SK-N-SH treated with all-trans-retinoic acid at 6 μM for 48 hours (cell line): ENCODE measurements around the gene ABITRAM.

Source experiments
- ATAC-seq: fragments of 200-7000 bp; cut with Tn5 transposase; 3 replicates; pipeline ENCODE4 v1.9.1; 2020; ENCODE audit warnings: mild to moderate bottlenecking, moderate library complexity
- ARNTL ChIP-seq: fragments of 450-650 bp; formaldehyde crosslinking; IDR thresholded peaks from 2 replicates; pipeline ENCODE4 v1.5.0; 2020; ENCODE audit warnings: low read depth, mild to moderate bottlenecking, moderate library complexity, borderline replicate concordance
- CSDC2 ChIP-seq: fragments of 250-450 bp; sonication (Bioruptor Pico); IDR thresholded peaks from 2 replicates; pipeline ENCODE4 v1.5.0; 2020; ENCODE audit warnings: mild to moderate bottlenecking, moderate library complexity
- ESRRG ChIP-seq: fragments of 250-450 bp; sonication (Bioruptor Pico); IDR thresholded peaks from 2 replicates; pipeline ENCODE4 v1.6.1; 2021; ENCODE audit warnings: mild to moderate bottlenecking
- GLIS3 ChIP-seq: fragments of 250-450 bp; sonication (Bioruptor Pico); IDR thresholded peaks from 2 replicates; pipeline ENCODE4 v1.5.0; 2020; ENCODE audit warnings: mild to moderate bottlenecking, moderate library complexity
- ISL1 ChIP-seq: fragments of 250-450 bp; sonication (Bioruptor Pico); IDR thresholded peaks from 2 replicates; pipeline ENCODE4 v2.1.2; 2022; ENCODE audit warnings: mild to moderate bottlenecking, moderate library complexity
- OSR1 ChIP-seq: fragments of 250-450 bp; sonication (Bioruptor Pico); IDR thresholded peaks from 2 replicates; pipeline ENCODE4 v1.8.0; 2022; ENCODE audit warnings: moderate library complexity, mild to moderate bottlenecking, inconsistent platforms
- PATZ1 ChIP-seq: fragments of 250-450 bp; sonication (Bioruptor Pico); IDR thresholded peaks from 2 replicates; pipeline ENCODE4 v1.8.0; 2020; ENCODE audit warnings: mild to moderate bottlenecking, moderate library complexity, borderline replicate concordance
- PPARA ChIP-seq: fragments of 250-450 bp; sonication (Bioruptor Pico); IDR thresholded peaks from 2 replicates; pipeline ENCODE4 v1.5.0; 2020; ENCODE audit warnings: mild to moderate bottlenecking, borderline replicate concordance
- RARB ChIP-seq: fragments of 250-450 bp; sonication (Bioruptor Pico); IDR thresholded peaks from 2 replicates; pipeline ENCODE4 v1.8.0; 2021; ENCODE audit warnings: mild to moderate bottlenecking, moderate library complexity
- SNAI2 ChIP-seq: fragments of 250-450 bp; sonication (Bioruptor Pico); IDR thresholded peaks from 2 replicates; pipeline ENCODE4 v1.5.0; 2020; ENCODE audit warnings: mild to moderate bottlenecking, moderate library complexity
- TCF4 ChIP-seq: fragments of 250-450 bp; sonication (Bioruptor Pico); IDR thresholded peaks from 2 replicates; pipeline ENCODE4 v1.8.0; 2021; ENCODE audit warnings: mild to moderate bottlenecking, moderate library complexity, borderline replicate concordance
- TOX ChIP-seq: fragments of 250-450 bp; sonication (Bioruptor Pico); IDR thresholded peaks from 2 replicates; pipeline ENCODE4 v1.8.0; 2021; ENCODE audit warnings: mild to moderate bottlenecking, moderate library complexity, borderline replicate concordance
- ZC3H10 ChIP-seq: fragments of 250-450 bp; sonication (Bioruptor Pico); IDR thresholded peaks from 2 replicates; pipeline ENCODE4 v1.5.1; 2021; ENCODE audit warnings: mild to moderate bottlenecking, moderate library complexity
- ZFP3 ChIP-seq: fragments of 250-450 bp; sonication (Bioruptor Pico); IDR thresholded peaks from 2 replicates; pipeline ENCODE4 v1.5.0; 2020; ENCODE audit warnings: mild to moderate bottlenecking, moderate library complexity
- ZFP30 ChIP-seq: fragments of 450-650 bp; formaldehyde crosslinking; IDR thresholded peaks from 2 replicates; pipeline ENCODE4 v1.5.0; 2022; ENCODE audit warnings: mild to moderate bottlenecking, moderate library complexity
- ZNF565 ChIP-seq: fragments of 450-650 bp; formaldehyde crosslinking; conservative IDR thresholded peaks from 2 replicates; pipeline ENCODE4 v1.5.0; 2020; ENCODE audit warnings: low read depth, mild to moderate bottlenecking, moderate library complexity
- ZNF70 ChIP-seq: fragments of 450-650 bp; formaldehyde crosslinking; IDR thresholded peaks from 2 replicates; pipeline ENCODE4 v1.5.0; 2020; ENCODE audit warnings: mild to moderate bottlenecking, moderate library complexity
- ZNF8 ChIP-seq: fragments of 450-650 bp; formaldehyde crosslinking; IDR thresholded peaks from 2 replicates; pipeline ENCODE4 v1.5.0; 2020; ENCODE audit warnings: mild to moderate bottlenecking, moderate library complexity
- TF ChIP-seq, protein P1 (sequence below): fragments of 250-450 bp; sonication (Bioruptor Pico); IDR thresholded peaks from 2 replicates; pipeline ENCODE4 v1.5.1; 2020; ENCODE audit warnings: low read depth, mild to moderate bottlenecking, moderate library complexity
- TF ChIP-seq, protein P2 (sequence below): fragments of 250-450 bp; sonication (Bioruptor Pico); IDR thresholded peaks from 2 replicates; pipeline ENCODE4 v1.5.1; 2021; ENCODE audit warnings: mild to moderate bottlenecking, moderate library complexity
- TF ChIP-seq, protein P3 (sequence below): fragments of 250-450 bp; sonication (Bioruptor Pico); IDR thresholded peaks from 2 replicates; pipeline ENCODE4 v1.5.0; 2020; ENCODE audit warnings: mild to moderate bottlenecking, moderate library complexity
- TF ChIP-seq, protein P4 (sequence below): fragments of 250-450 bp; sonication (Bioruptor Pico); IDR thresholded peaks from 2 replicates; pipeline ENCODE4 v1.8.0; 2021; ENCODE audit warnings: low read depth, mild to moderate bottlenecking, moderate library complexity, borderline replicate concordance

The ABITRAM gene

DNA sequence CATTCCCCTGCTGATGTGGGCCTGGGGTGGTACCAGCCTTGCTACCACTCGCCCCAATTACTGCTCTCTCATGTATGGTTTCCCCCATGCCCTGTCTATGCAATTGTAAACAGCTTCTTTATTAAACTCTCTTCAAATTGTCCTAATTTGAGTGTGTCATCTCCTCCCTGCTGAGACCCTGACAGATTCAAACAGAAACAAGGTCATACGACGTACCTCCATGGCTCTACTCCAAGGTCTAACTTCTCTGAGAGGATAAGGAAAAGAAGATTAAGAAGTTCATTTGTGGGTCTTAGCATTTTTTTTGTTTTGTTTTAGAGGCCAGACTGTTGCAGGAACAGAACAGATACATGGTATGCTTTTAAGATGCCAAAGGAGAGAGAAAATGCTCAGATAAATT is 38.0 kb downstream of the ABITRAM start:
- ATAC-seq: no peak

DNA sequence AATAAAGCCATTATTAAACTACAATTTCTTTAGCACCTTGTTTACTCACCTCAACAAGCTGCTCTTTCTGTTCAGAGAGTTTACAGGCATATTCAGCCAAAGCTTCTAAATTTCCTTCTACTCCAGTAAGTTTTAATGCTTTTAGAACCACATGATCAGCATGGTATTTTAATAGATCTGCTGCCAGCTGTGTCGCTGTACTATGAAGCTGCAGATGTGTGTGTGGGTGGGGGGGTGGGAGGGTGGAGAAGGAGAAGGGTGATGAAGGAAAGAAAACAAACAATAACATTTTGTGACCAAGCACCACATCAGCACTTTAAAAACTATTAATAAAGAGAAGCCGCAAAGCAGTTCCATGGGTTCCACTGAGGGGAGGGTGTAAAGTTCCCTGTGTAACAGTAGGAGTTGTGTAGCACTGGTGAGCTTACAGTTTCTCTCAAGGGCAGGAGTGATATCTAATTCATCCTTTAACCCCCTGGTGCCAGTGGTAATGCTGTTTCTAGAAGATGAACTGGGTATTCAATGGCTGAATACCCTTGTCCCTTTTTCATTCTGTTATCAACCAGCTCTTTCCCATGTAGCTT is 38.5 kb downstream of the ABITRAM start:
- TF ChIP-seq, protein P1, sequence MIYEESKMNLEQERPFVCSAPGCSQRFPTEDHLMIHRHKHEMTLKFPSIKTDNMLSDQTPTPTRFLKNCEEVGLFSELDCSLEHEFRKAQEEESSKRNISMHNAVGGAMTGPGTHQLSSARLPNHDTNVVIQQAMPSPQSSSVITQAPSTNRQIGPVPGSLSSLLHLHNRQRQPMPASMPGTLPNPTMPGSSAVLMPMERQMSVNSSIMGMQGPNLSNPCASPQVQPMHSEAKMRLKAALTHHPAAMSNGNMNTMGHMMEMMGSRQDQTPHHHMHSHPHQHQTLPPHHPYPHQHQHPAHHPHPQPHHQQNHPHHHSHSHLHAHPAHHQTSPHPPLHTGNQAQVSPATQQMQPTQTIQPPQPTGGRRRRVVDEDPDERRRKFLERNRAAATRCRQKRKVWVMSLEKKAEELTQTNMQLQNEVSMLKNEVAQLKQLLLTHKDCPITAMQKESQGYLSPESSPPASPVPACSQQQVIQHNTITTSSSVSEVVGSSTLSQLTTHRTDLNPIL (CRISPR knock-in tag): no peak
- TF ChIP-seq TOX (CRISPR knock-in tag) (no peak), RARB (CRISPR knock-in tag) (no peak), OSR1 (CRISPR knock-in tag) (no peak), ZC3H10 (CRISPR knock-in tag) (no peak), ARNTL (CRISPR knock-in tag) (no peak), SNAI2 (CRISPR knock-in tag) (no peak)
- TF ChIP-seq, protein P2, sequence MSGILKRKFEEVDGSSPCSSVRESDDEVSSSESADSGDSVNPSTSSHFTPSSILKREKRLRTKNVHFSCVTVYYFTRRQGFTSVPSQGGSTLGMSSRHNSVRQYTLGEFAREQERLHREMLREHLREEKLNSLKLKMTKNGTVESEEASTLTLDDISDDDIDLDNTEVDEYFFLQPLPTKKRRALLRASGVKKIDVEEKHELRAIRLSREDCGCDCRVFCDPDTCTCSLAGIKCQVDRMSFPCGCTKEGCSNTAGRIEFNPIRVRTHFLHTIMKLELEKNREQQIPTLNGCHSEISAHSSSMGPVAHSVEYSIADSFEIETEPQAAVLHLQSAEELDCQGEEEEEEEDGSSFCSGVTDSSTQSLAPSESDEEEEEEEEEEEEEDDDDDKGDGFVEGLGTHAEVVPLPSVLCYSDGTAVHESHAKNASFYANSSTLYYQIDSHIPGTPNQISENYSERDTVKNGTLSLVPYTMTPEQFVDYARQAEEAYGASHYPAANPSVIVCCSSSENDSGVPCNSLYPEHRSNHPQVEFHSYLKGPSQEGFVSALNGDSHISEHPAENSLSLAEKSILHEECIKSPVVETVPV (CRISPR knock-in tag): no peak
- TF ChIP-seq, all 23 proteins: peak for 0
- ATAC-seq: no peak

More for the DNA sequence above, 38.0 kb downstream of the ABITRAM start:
- TF ChIP-seq ISL1 (CRISPR knock-in tag) (no peak), OSR1 (CRISPR knock-in tag) (no peak), ZFP3 (CRISPR knock-in tag) (no peak), ZNF565 (CRISPR knock-in tag) (no peak), CSDC2 (CRISPR knock-in tag) (no peak), PPARA (CRISPR knock-in tag) (no peak), ZC3H10 (CRISPR knock-in tag) (no peak), ZFP30 (CRISPR knock-in tag) (no peak), ZNF70 (CRISPR knock-in tag) (no peak), TCF4 (CRISPR knock-in tag) (no peak), TOX (CRISPR knock-in tag) (no peak), ARNTL (CRISPR knock-in tag) (no peak)
- TF ChIP-seq, protein P3, sequence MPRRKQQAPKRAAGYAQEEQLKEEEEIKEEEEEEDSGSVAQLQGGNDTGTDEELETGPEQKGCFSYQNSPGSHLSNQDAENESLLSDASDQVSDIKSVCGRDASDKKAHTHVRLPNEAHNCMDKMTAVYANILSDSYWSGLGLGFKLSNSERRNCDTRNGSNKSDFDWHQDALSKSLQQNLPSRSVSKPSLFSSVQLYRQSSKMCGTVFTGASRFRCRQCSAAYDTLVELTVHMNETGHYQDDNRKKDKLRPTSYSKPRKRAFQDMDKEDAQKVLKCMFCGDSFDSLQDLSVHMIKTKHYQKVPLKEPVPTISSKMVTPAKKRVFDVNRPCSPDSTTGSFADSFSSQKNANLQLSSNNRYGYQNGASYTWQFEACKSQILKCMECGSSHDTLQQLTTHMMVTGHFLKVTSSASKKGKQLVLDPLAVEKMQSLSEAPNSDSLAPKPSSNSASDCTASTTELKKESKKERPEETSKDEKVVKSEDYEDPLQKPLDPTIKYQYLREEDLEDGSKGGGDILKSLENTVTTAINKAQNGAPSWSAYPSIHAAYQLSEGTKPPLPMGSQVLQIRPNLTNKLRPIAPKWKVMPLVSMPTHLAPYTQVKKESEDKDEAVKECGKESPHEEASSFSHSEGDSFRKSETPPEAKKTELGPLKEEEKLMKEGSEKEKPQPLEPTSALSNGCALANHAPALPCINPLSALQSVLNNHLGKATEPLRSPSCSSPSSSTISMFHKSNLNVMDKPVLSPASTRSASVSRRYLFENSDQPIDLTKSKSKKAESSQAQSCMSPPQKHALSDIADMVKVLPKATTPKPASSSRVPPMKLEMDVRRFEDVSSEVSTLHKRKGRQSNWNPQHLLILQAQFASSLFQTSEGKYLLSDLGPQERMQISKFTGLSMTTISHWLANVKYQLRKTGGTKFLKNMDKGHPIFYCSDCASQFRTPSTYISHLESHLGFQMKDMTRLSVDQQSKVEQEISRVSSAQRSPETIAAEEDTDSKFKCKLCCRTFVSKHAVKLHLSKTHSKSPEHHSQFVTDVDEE (CRISPR knock-in tag): no peak

- no peak for ATAC-seq
- TF ChIP-seq ZC3H10 (CRISPR knock-in tag) (no peak), CSDC2 (CRISPR knock-in tag) (no peak), RARB (CRISPR knock-in tag) (no peak), ZNF8 (no peak), OSR1 (CRISPR knock-in tag) (no peak), SNAI2 (CRISPR knock-in tag) (no peak), TOX (CRISPR knock-in tag) (no peak), GLIS3 (CRISPR knock-in tag) (no peak), ISL1 (CRISPR knock-in tag) (no peak), ESRRG (CRISPR knock-in tag) (no peak), PATZ1 (CRISPR knock-in tag) (no peak), ZNF565 (CRISPR knock-in tag) (no peak), ZFP30 (CRISPR knock-in tag) (no peak), TCF4 (CRISPR knock-in tag) (no peak), ARNTL (CRISPR knock-in tag) (no peak)
- TF ChIP-seq, protein P4, sequence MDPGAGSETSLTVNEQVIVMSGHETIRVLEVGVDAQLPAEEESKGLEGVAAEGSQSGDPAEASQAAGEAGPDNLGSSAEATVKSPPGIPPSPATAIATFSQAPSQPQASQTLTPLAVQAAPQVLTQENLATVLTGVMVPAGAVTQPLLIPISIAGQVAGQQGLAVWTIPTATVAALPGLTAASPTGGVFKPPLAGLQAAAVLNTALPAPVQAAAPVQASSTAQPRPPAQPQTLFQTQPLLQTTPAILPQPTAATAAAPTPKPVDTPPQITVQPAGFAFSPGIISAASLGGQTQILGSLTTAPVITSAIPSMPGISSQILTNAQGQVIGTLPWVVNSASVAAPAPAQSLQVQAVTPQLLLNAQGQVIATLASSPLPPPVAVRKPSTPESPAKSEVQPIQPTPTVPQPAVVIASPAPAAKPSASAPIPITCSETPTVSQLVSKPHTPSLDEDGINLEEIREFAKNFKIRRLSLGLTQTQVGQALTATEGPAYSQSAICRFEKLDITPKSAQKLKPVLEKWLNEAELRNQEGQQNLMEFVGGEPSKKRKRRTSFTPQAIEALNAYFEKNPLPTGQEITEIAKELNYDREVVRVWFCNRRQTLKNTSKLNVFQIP (CRISPR knock-in tag): no peak
- TF ChIP-seq, protein P3 (CRISPR knock-in tag): no peak
- TF ChIP-seq, protein P1 (CRISPR knock-in tag): no peak
These were observed 39.7 kb downstream of the ABITRAM start for GRCh38 chr9:108973895-108974294.
